Stimulated activated CD8-positive, alpha-beta memory T cell treated with anti-CD3 and anti-CD28 coated beads, Interleukin-4, amount 100 ng/mL, for 4 hours (primary cell): ENCODE data around the gene WWOX.

Source experiments
- DNase-seq, 2 donors: peaks; one replicate each; pipeline ENCODE4 v3.0.0-alpha.2; 2020; ENCODE audit warnings: low read depth in 2 of 2, low spot score in 1 of 2

The WWOX gene

DNA sequence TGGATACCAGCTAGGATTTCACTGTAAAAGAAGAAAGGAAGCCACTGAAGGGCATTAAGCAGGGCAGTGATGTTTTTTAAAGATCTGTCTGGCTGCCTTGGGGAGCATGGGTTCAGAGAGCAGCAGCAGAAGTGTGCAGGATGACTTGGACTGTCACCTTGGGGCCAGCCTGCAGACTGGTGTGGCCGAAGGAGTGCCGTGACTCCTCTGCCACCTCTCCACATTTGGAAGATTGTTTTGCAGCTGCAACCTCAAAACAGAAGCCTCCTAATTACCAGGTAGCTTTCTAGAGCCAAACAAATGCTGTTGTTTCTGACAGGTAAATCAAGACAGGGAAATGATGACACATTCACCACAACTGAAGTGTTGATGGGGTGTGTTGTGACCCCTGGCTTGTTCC, 681.4 kb downstream of the WWOX start:
- no peak for DNase-seq

DNA sequence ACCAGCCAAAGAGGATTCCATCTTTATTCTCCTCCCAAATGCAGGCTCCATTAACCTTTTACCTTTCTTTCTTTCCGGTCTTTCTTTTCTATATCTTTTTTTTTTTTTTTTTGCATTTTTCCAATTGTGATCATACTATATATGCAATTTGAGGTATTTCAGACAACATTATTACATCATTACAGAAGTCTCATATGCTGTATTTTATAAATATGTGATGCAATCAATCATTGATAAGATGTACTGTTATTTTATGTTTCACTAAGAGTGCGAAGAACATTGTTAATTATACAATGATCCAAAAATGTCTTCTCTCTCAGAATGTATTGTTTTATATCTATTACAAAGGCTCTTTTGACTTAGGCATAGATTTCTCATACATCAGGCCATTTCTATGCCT, 683.1 kb downstream of the WWOX start:
- no peak for DNase-seq

DNA sequence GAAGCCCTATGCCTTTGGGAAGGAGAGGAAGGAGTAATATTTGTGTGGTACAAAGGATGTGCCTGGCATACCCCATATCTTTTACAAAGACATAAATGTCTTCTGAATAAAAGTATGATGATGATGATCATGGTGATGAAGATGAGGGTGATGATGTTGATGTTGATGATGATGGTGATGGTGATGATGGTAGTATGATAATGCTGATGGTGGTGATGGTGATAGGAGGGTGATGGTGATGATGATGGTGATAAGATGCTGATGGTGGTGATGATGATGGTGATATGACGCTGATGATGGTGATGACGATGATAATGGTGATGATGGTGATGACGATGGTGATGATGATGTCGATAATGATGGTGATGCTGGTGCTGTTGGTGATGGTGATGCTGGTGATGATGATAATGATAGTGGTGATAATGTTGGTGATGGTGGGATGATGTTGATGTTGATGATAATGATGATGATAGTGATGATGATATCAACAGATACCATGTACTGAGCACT, 684.2 kb downstream of the WWOX start:
- DNase-seq, result no peak

DNA sequence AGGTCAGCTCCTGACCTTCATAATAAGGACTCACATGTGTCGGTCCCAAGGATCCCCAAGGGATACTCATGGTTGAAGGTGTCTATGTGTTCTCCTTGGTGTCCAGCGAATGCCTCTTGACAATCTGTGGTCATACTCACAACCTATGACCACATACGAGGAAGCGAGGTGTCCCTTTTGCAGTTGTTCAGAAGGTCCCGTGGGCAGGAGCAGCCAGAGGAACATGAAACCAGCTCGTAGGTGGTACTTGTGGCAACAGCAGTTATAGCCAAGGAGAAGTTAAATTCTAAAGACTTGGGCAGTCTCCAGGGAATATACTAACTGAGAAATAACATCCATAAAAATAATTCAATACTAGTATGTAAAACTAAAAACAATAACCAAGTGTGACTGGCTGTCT, 685.3 kb downstream of the WWOX start:
- DNase-seq, result no peak

DNA sequence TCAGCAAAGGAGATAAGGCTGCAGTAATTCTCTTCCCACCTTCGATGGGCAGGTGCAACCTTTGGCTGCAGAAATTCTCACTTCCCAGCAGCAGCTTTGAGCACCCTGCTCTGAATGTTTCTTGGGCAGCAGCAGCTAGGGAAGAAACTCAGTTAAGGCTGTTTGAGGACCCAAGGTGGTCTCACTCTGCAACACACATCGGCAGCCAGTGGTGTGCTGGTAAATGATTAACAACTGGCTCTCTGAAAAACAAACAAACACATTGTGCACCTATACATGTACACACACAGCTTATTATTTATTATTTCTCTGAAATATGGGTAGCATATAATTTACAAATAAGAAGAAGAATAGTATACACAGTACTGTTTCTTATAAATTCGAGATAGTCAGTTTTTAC, 685.8 kb downstream of the WWOX start:
- DNase-seq, result no peak

DNA sequence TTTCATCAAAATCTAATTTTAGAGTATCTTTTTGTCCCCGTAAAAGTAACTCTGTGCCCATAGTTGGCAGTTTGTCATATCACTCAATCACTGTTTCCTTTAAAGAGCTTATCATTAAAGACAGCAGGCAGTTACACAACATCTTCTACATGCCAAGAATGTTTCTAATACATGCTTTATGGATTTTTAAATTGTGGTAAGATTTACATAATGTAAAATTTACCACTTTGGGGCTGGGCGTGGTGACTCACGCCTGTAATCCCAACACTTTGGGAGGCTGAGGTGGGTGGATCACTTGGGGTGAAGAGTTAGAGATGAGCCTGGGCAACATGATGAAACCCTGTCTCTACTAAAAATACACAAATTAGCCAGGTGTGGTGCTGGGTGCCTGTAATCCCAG, 687.2 kb downstream of the WWOX start:
- no peak for DNase-seq

DNA sequence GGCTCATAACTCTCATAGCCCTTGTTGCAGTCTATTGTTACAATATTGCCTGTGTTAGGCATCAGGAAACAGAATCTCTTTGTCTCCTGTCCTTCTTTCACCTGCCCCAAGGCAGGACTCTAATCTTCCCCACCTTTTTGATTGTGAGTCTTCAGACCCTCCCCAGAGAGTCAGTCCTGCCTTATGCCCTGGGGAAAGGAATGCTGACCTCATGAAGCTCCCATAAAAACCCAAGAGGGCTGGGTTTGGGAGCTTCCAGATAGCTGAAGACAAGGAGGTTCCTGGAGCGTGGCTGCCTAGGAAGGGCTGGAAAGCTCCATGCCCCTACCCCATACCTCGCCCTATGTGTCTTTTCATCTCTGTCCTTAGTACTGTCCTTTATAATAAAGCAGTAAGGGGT, 688.8 kb downstream of the WWOX start:
- DNase-seq, result no peak

DNA sequence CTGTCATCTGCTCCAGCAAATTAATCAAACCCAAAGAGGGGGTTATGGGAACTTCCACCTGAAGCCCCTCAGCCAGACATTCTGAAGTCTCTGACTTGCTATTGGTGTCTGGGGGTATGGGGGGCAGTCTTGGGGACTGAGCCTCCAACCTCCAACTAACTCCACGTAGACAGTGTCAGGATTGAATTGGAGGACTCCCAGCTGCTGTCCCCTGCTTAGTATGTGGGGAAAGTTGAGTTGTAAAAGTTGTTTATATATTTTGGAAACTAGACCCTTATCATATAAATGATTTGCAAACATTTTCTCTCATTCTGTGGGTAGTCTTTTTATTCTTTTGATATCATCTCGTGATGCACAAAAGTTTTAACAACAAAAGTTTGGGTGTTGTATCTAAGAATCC, 689.2 kb downstream of the WWOX start:
- DNase-seq, result no peak

DNA sequence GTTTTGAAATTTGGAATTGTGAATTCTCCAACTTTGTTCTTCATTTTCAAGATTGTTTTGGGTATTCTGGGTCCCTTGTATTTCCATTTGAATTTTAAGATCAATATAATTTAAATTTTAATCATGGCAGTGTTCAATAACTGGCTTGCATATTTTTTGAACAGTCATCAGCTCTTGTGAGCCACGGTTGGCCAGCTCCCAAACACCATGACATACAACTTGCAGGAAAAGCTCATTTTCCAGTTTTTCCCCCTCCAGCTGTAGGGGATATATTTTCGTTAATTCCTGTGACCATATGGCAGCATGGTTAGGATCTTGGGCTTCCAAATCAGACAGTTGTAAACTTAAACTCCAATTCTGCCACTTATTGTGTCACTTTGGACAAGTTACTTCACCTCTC, 690.1 kb downstream of the WWOX start:
- no peak for DNase-seq

DNA sequence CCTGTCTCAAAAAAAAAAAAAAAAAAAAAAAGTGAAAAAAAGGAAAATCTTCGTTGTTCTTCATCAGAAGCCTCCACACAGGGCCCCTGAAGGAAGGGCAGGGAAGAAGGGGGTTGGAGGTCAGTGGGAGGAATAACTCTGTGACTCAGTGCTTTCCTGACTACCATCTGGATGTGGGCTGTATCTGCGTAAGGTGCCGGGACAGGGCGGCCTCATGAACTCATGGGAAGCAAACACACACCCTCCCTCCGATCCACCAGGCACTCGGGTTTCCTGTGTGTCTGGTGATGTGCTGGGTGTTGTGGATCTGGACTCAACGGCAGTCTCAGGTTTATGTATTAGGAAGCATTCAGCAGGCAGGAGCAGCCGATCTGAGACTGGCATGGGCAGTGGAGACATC, 691.6 kb downstream of the WWOX start:
- DNase-seq, result no peak

DNA sequence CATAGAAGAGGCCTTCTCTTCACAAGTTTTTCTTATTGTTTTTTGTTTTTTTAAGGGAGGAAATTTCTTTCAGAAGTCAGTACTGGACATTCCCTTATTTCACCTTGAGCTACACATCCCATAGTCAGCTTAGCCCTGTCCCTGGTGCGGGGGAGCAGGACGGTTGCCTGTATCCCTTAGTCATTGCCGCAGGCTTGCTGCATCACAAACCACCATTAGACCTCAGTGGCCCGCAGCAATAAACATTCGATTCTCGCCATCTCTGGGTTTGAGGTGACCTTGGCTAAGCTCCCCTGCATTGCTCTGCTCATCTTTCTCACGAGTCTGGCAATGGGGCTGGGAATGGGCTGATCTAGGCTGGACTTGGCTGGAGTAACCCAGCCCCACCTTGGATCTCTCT, 692.5 kb downstream of the WWOX start:
- DNase-seq, result no peak

DNA sequence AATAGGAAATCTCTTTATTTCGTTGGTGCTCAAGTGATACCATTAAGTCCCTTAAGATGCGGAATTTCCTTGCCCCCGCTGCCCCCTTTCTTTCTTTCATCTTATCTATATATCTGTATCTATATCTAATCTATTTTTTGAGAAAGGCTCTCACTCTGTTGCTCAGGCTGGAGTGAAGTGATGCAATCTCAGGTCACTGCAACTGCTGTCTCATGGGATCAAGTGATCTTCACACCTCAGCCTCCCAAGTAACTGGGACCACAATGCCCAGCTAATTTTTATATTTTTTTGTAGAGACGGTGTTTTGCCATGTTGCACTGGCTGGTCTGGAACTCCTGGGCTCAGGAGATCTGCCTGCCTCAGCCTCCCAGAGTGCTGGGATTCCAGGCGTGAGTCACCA, 693.5 kb downstream of the WWOX start:
- no peak for DNase-seq

DNA sequence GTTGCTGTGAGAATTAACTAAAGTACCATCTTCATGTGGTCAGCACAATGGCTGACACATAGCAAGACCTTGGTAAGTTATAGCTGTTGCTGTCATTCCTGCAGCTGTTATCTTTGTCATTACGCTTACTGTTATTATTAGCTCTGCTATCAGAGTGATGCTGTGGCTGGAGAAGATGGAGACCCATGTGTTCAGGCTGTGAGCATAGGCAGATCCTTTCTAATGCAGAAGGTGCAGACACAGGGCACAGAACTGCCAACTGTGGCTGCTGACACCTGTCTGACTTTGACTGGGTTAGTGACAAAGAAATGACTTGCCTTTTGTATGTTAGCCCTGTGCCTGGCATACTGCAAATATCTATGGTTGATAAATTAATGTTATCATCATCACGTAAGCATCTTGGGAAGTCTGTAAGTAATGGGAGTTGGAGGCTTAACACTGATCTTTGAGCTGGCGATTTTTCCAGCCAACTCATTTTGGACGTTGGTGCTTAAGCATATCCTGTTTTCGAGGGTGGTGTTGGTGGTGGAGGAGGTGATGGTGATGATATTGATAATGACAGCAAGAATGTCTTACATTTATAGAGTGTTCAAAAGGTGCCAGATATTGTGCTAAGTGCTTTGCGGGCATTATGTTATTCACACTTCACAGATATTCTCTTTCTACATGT, 695.3 kb downstream of the WWOX start:
- DNase-seq, result no peak

DNA sequence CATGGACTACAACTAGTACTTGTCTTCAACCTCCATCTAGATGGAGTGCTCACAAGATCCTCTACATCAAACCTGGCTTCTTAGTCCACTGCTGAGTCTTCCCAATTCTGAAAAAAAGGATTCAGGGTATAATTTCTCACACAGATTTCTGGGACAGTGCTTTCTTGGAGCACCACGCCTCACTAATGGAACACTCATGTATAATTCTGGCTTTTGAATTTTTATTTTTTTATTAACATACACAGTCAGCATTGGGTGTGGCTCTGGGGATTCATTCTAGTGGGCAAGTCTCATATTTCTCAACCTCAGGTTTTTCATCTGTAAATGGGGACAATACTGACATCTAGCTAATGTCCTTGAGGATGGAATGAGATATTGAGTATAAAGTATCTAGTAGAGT, 696.0 kb downstream of the WWOX start:
- DNase-seq, result no peak

DNA sequence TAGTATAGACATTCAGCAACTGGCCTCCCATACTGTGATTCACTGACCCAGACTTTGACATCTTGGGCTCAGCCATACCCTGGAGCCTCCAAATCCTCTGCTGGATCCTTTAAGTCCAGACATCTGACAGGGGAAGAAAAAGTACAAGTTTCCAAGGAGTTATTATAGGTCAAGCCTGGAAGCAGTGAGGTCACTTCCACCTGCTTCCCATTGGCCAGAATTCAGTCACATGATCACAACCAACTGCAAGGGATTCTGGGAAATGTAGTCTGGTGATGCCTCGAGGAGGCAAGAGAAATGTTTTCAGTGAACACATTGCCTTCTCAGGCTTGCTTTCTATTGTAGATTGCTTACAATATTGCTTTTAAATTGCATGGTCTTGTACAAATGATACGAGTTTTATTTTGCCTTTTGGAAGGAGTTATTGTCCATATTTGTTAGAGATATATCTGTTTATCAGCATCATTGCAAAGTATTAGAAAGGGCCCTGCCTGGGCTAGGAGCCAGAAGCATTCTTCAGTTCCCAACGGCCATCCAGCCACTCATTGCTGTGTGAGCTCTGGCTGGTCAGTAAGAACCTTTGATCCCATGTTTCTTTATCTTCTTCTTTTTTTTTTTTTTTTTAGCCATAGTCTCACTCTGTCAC, 696.9 kb downstream of the WWOX start:
- DNase-seq, result no peak

DNA sequence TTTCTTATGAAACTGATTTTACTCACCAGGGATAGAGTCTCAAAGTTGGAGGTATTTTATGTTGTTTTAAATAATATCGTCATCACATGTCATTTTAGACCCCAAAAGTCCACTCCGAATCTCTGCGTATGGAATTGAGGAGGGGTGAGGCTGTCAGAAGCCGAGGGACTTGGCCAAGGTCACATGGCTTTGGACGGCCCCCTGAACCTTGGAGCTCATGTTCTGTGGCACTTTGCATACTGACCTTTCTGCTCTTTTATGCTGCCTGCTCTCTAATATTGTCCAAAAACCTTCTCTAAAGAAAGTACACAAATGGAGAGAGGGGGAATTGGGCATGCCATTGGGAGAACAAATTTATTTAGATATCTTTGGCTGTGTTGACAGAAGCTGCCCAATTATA, 700.0 kb downstream of the WWOX start:
- DNase-seq, result no peak

DNA sequence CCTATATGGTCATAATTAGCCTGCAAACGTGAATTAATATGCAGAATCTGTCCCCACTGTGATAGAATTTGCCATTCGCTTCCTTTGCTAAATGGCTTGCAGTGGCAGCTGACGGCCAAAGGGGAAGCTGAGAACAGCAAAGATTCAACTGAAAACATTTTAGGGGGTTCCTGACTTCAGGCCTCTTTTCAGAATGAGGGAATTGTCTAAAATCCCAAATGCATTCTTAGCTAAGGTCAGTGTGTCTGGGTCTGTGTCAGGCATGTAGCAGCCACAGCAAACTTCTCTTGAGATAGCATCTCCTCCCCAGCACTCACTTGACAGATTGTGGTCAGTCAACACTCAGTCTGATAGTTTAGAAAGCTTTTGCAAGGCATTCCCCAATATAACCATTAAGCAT, 701.1 kb downstream of the WWOX start:
- DNase-seq, result no peak

DNA sequence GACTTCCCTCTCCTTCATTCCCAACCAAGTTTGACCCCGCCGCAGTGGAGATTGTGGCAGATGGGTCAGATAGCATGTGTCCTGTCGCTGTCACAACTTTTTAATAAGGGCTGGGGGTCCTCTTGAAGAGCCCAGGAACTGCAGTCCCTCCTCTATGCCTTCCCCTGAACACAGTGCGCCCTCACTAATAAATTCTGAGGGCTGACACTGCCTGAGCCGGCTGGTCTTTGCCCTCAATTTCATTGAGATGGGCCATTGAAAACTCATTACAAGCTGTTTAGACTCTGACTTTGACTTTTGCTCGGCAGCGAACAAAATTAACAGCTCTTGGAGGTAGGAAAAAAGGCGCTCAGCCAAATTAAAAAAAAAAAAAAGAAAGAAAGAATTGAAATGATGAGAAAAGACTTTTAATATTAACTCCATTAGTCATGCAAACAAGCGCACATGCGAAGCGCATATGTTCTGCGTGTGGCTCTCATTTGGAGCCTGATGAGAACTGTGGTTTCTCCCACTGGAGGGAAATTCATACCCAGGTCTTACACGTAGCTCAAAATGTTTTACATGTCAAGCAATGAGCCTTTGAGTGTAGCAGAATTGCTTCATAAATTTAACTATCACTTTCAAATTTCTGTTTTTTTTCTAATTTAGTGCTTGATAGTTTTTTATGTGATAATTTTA, 704.7 kb downstream of the WWOX start:
- no peak for DNase-seq

DNA sequence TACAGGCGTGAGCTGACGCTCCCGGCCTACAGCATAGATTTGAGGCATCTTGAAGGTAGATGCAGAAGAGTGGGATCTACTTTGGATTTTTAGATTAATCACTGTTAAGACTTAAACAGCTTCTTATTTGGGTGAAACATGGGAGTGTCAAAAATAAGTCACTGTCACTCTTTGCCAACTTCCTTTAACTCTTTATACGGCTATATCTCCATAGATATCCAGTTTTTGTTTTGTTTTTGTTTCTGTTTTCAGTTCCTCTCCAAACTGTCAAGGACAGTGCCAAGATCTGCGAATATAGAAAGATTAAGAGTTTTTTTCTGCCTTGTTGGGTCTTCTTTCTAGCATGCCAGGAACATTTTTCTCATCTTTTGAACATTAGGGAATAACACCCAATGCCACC, 706.1 kb downstream of the WWOX start:
- DNase-seq, result no peak

DNA sequence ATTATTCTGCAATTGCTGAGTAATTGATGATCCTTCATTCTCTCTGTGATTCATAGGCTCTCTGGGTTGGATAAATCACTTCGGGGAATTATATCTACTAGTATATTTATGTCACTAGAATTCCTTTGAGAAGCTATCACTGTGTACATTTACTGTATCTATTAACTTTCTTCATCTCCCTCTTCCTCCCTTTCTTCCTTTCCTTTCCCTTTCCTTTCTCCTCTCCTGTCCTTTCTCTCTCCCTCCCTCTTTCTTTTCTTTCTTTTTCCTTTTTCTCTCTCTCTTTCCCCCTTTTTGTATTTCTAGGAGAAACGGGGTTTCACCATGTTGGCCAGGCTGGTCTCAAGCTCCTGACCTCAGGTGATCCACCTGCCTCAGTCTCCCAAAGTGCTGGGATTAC, 711.8 kb downstream of the WWOX start:
- DNase-seq, result no peak

DNA sequence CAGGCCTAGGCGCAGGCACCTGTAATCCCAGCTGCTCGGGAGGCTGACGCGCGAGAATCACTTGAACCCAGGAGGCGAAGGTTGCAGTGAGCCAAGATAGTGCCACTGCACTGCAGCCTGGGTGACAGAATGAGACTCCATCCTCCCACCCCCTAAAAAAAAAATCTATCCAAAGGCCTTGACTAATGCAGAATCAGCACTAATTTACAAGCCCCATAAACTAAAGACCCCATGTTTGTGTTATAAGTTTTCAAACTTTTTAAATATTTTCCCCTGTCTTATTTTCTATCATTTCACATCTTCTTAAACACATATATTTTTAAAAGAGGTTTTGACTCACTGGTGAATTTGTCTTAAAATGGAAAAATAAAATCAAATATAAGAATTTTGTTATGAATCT, 713.1 kb downstream of the WWOX start:
- no peak for DNase-seq

DNA sequence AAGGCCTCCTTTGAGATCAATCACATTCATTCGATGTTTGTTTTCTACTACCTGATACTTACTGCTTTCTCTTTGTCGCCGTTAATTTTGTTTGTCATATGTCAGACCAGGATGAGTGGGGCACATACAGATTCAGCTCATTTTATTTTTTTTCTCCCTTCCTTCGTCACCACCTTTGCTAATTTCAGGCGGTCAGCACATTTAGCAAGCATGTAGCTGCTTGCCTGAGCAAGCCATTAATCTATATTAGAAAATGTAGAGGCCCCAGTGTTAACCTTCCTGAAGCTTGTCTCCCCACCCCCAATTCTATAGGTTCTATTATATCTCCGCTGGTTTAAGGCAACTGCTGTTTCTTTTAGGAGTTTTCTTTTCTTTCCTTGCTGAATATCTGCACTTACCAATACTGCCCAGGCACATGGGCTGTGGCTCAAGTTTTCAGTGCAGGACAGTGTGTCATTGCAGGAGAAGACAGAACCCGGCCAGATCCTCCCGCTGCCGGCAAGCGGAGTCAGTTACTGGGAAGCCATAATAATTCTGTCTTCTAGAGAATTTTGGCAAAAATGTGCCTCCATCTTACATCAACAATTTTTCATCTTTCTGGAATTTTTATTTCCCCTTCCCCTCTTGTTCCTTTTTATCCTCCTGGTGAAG, 714.3 kb downstream of the WWOX start:
- DNase-seq, result no peak
